Stimulated activated CD4-positive, alpha-beta T cell treated with anti-CD3 and anti-CD28 coated beads, Interleukin-1b, Interleukin-23, amount 100 ng/mL, for 1 hour (primary cell): ENCODE results near the gene MAN2A1.

Experiments
- DNase-seq, 2 donors: peaks; one replicate each; pipeline ENCODE4 v3.0.0-alpha.2; 2020; ENCODE audit warnings: low read depth in 2 of 2

Gene MAN2A1

DNA sequence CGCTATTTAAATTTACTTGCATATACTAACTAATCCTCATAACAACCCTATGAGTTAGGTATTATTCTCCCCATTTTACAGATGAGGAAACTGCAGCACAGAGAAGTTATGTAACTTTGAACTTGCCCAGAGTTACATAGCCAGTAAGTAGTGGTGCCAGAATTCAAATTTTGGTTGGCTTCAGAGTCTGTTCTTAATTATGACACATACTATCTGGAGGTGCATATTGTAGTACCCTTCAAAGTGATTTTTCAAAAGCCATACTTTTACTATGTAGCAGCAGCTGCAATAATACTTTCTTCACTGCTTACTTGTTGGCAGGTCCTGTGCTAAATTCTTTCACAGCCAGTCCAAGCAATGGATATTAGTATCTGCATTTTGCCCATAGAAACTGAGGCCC lies 16.4 kb downstream of the MAN2A1 start:
- no peak for DNase-seq

DNA sequence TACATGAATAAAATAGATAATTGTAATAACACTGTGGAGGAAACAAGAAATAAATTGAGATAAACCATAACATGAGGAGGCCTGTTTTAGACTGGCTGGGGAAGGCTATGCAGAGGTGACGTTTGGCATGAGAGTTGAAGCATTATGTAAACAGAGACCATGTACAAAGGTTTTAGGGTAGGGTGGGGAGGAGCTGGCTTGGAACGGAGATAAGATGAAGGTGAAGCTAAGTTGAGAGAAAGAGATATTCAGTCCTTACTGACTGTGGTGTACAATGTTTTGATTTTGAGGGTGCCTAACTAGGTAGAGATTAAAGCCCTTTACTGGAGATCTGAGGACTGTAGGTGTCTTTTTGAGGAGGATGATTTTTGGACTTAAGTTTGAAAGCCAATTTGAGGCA lies 17.8 kb downstream of the MAN2A1 start:
- DNase-seq: no peak

DNA sequence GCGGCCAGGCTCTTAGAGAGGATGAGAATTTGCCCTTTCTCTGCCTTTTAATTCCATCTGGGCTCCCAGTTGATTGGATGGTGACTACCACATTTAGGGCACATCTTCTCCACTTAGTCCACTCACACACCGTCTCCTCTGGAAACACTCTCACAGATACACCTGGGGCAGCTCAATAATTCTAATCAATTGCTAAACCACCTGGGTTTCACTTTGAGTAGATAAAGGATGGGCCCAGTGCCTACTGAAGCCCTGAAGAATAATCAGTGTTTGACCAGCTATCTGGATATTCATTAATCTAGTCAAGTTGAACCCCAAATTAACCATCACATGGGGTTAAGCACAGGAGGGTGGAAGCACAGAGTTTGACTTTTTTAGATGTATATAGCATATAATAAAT lies 19.1 kb downstream of the MAN2A1 start:
- no peak for DNase-seq

DNA sequence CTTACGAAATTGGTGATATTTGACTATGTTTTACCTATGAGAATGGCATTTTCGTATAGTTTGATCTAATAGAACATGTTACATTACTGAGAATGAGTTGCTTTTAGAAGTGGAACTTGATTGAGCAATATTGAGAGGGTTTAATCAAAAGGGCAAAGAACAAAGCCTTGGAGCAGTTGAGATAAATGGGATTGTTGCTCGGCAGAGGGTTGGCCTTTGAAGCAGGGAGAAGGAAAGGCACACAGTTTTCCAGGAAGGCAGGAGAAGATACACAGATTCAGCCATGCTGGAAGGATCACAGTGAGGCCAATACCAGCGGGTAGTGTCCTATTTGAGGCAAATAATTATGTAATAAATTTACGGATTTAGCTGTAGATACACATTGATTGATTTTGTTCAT lies 19.5 kb downstream of the MAN2A1 start:
- no peak for DNase-seq

DNA sequence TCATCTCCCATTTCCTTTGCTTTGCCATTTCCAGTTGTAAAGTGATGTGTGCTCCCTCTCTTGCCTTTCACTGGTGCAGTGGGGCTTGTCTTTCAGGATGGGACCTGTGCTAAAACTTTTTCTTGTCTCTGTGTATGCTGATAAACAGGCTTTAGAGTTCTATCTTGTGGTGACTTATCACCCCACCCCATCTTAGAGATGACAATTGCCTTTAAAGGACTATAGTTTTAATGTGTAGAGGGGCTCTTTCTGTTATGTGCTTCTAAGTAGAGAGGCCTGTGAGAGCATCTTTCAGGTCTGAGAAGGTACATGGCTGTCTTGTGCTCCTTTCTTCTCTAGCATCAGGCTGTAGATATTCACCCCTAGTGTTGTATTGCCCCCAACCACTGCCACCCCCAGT lies 21.9 kb downstream of the MAN2A1 start:
- DNase-seq: no peak

DNA sequence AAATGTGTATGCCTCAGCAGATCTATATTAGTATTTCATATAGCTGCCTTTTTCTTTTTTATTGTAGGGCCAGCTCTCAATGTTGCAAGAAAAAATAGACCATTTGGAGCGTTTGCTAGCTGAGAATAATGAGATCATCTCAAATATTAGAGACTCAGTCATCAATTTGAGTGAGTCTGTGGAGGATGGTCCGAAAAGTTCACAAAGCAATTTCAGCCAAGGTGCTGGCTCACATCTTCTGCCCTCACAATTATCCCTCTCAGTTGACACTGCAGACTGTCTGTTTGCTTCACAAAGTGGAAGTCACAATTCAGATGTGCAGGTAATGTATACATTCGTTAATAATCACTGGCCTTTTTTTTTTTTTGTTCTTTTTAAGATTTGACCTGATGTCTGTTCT lies 23.7 kb downstream of the MAN2A1 start:
- no peak for DNase-seq

DNA sequence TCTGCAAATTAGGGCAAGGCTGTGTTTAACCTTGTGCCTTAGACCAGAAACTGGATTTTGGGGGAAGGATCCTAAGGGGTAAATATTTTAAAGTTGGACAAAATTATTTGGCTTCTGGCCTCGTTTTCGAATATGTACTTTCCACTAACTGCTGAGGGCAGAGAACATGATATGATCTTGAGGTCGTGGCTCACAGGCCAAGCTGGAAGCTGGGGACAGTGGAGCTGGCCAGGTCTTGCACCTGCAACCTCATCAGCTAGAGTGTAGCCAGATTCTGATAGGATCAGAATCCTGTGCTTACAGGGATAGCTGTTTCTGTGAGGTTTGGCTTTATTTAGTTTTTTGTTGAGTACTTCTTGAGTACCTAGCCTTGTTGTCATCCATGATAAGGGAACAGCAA lies 24.9 kb downstream of the MAN2A1 start:
- no peak for DNase-seq

DNA sequence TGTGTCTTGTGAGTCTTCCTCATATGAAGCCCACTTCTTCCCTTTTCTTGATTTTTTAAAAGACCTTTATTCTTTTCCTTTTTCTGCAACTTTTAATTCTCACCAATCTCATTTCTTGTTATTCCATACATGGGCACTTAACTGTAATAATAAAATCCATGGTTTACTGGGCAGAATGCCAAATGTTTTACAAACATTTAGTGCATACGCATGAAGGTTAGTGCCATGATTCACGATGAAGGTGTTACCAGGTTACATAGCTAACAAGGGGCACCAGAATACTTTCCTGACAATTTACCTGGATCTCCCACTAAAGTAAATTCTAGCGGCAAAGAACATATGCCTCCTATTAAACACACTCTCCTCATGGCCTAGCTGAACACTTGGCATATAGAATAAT lies 28.5 kb downstream of the MAN2A1 start:
- DNase-seq: no peak

DNA sequence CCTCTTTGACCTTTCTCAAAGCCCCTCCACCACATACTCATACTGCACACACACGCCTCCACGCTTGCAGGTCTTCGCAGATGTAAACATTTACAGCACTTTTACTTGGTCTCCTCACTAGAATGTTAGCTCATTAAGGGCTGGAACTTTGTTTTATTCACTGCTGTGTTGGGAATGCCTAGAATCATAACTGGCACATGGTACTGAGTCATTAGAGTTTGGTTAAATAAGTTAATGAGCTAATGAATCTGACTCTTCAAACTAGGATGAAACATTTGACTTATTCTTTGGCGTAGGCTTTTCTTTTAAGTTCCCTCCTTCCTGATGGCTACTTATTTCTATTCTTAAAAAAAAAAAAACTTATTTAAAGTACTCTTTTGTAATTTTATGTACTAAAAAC lies 28.9 kb downstream of the MAN2A1 start:
- DNase-seq: no peak

DNA sequence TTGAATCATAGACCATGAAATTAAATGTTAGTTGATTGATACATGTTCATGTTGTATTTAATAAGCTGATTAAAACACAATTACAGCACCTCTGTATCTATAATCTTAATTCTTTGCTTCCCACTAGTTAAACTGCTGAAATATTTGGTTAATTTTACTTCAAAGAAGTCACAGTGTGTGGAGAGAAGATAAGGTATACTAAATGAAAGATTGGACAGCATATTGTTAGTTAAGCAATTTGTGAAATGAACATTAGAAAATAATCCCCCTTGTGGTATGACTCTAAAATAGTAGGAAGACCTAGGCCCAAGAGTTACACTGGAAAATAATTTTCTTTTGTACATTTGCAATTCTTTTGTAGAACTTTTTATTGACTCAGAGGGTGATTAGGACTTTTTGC lies 30.3 kb downstream of the MAN2A1 start:
- DNase-seq: no peak

DNA sequence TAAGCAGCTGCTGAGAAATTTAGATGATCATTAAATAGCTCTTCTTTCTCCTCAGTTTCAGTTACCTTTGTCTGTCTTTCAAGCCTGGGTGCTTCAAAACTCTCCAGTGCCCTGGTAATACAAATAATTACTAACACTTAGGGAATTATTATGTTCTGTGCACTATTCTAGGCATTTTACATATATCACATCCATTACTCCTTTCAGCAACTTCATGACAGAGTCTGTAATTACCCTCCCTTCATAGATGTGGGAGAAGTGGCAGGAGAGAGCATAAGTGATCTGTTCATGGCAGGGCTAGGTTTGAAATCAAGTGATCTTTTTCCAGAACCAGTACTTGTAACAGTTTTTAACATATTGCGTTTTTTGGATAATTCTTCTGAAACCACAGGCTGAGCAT lies 32.0 kb downstream of the MAN2A1 start:
- DNase-seq: no peak

DNA sequence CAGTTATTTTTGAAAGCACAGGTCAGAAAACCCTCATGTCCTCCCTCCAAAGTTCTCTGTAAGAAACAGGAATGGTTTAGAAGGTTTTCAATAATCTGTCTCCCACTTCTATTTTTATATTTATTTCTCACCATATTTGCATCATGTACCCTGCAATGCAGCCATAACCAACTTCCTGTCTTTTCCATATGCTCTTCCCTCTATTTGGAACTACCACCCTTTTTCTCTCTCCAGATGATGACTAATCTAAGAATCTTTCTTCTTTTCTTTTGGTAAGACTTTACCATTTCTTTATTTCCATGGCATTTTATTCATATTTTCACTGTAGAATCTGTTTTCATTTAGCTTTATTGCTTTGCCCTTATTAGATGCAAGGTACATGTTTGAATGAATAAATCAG lies 33.9 kb downstream of the MAN2A1 start:
- DNase-seq: no peak

DNA sequence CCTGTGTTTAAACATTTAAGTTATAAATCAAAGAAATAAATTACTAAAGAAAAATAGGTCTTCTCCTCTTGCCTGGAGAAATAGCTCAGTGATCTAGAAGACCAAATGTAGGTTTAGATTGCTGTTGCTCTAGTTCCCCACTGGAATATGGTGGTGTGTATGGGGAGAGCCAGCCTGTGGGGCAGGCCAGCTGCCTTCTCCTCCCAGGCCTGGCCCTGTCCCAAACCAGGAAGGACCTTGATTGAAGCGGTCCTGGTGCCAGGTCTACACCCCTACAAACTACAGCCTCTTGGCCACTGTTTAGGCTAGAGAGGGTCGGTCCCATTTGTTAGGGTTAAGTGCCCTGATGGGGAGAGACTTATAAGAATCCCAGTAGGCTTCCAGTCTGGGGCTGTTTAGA lies 35.4 kb downstream of the MAN2A1 start:
- DNase-seq: no peak

DNA sequence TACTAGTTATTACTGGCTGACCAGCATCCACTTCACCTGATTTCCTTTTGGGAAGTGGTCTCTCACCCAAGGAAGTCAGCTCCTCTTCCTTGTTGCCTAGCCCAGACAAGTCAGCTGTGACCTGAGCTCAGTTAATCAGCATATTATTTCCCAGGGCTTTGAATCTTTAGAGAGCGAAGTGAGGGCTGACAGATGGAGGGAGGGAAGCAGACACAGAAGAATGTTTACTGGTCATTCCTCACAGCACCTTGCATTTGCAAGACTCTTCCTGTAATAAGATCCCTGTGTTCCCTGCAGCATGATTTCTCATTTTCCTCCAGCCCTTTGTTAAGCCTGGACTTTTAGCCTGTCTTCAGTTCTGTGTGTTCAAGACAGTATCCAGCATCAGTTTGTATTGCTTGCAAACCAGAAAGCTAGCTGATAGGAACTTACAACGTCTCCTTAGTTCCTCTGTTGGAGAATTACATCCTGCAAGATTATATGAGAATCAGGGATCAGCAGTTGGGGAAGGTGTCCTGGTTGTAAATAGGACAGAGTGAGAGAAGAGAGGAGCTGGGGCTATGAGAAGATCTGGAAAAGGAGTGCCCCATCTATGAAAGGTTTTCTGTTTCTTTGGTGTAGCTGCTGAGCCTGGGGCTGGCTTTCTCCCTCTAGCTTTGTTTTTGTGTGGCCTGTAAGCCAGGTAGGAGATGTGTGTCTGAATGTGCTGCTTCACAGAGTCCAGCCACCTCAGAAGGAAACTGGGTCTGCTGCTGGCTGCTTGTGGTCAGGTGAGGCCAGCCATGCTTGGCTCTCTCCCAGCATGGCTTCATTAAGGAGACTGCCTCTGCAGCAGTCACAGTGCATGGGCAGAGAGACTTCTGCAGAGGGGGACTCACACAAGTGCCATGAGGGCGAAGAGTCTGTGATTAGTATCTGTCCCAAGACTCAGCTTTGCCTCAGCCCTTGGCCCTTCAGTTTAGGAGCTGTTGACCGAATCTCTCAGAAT lies 50.3 kb downstream of the MAN2A1 start:
- DNase-seq: no peak

DNA sequence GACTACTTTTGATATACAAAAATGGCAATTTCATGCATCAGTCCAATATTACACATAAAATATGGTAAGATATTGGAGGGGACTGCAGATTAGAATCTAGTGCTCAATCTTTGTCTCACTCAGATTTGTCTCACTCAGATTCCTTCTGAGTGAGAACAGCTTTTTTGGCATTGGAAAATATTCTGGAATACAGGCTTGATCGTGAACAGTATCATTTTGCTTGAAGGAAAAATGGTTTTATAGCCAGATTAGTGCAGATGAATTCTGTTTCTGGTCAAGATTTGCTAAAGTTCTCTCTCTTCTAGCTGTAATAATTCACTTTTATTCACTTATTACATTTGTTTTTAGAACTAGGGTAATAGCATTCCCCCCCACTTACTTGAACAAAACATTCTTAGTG lies 51.2 kb downstream of the MAN2A1 start:
- DNase-seq: no peak

DNA sequence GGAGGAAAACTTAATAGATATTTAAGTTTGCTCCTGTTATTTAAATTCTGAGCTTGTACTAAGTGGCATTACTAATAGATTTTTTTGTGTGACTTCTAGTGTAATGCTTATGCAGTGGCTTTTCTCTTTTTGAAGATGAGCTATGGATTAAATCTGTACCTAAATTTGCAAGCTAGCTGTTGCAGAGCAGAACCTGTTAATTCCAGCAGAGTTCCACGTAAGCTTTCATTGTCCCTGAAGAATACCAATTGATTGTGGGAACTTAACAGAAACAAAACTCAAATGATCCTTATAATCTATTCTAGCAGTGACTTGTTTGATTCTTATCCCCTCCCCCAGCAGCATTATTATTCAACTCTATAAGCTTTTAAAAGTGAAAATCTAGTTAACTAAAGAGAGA lies 51.7 kb downstream of the MAN2A1 start:
- DNase-seq: no peak

DNA sequence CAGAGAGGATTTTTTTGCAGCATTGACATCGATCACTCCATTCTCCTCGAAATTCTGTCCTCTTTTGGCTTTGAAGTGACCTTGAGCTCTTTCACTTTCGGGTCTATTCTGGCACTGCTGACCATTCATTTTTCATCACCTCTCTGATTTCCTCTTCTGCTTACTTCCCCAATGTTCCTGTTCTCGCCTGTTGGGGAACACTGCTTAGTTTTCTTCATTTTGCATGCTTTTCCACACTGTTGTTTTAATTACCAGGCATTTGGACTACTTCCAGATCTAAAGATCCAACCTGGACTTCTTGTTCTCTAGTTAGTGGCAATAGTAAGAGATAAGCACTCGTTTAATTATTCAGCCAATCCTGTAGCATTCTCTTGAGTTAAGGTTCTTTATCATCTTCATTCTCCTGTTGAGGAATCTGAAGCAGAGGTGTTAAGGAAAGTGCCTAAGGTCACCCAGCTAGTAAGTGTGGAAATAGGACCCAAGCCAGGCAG lies 53.4 kb downstream of the MAN2A1 start:
- no peak for DNase-seq

DNA sequence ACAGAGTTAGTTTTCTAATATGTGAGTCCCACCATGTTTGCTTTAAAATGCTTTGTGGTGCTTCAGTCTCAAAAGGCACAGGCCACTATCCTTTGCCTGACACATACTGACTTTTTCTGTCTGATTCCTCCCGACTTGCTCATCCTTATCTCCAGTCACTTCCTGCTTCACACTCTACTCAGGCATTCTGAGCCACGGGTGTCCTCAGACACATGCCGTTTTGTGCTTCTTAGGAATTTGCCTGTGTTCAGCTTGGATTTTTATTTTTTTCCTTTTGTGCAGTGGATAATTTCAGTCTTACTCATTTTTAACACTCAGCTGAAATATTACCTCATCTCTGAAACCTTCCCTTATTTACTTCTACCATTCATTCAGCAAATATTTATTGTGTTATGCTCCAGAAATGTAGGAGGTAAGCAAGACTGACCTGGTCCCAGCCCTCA lies 54.1 kb downstream of the MAN2A1 start:
- DNase-seq: no peak

DNA sequence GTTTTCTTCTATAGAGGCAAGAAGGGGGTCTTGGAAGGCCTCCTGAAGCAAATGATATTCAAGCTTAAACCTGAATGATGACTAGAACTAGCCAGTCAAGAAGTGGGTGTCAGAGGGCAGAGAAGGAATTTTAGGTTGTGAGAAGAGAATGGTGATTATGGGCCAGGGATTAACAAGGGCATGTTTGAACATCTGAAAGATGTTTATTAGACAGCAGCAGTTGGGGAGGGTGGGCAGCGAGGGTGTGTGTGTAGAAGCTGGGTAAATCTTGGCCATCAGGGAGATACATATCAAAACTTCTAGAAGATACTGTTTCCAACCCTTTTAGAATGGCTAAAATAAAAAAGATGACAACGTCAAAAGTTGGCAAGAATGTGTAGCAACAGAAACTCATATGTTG lies 54.5 kb downstream of the MAN2A1 start:
- DNase-seq: no peak

DNA sequence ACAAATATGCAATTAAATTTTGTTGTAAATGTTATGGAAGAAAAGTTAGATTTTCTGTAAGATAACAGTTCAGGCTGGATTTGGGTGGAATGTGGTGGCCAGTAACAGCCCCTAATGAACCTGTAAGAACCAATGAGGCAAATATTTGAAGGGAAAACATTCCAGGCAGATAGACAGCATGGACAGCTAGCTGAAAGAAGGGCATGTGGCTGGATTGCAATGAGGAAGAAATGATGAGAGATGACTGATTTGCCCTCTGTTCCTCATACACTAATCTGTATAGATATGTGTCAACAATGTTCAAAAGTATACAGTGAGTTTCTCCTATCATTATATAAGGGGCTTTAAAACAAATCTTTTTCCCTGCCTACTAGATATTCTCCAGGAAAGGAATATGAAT lies 58.8 kb downstream of the MAN2A1 start:
- no peak for DNase-seq

DNA sequence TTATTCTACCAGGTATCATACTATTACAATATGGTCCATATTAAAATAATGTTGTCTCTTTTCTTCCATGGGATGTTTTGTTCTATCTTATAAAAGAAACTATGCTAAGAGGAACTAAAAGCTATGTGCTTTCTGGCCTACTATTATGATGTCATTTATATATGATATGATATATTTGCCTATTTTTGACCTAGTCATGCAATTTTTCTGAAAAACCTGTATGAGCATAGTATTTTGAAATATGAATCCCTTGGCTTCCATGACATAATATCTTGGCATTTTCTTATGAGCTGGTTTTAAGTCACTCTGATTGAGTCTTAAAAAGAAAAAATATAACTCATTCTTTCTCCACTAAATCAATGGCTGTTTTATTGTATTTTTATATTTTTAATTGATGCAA lies 60.7 kb downstream of the MAN2A1 start:
- no peak for DNase-seq

DNA sequence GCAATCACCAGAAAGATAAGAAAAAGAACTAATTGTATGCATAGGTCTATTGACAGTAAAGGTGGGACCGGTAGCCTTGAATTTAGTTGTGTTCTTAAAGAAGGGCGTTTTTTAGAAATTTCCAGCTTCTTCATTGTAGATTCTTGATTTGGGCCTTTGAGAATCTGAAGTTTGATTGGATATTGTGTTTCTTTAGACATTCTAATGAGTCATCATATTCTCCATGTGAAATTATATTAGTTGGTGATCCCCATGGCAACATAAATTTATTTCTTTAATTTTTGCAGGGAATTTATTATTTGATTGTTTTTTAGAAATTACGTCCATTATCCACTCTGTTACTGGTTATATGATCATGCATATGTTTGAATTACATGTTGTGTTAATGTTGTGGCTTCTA lies 63.6 kb downstream of the MAN2A1 start:
- DNase-seq: no peak

DNA sequence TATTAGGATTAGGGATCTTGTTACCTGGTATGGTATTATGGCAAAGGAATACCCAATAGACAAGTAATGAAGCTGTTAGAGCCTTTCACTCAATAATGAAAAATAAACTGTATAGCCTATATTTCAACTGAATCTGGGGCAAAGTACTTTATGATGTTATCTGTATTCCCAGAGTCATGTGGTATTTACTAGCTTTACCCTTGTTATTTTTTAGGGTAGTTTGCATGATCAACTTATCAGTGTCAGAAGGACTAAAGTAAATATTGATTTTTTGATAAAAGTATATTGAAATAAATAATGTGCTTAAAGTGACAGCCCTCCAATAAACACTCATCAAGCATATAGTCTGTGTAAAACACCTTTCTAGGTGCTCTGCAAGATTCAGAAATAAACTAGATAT lies 64.6 kb downstream of the MAN2A1 start:
- DNase-seq: no peak

DNA sequence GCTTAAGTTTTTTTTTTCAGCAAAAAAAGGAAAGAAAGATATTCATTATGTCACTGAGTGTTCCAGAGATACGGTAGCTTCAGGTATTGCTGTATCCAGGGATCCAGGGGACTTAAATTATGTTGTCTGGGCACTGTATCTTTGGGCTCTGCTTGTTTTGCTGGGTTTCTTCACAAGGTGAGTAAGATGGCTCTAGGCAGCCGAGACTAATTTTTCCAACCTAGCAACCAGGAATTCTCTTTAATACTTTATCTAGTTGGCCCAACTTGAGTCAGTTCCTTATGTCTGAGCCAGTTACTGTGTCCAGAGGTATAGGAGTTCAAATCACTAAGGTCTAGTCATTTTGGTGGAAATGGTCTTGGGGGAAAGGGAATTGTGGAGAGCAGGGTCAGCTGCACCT lies 66.0 kb downstream of the MAN2A1 start:
- DNase-seq: no peak
